Ishikawa (cell line): ENCODE results near the gene PLA2G4D.

Source experiments
- CEBPB ChIP-seq: IDR thresholded peaks from 2 replicates; pipeline ENCODE4 v1.6.1; 2012
- CREB1 ChIP-seq: IDR thresholded peaks from 2 replicates; pipeline ENCODE4 v1.6.1; 2012; ENCODE audit warnings: low read depth
- EGR1 ChIP-seq: IDR thresholded peaks from 2 replicates; pipeline ENCODE4 v1.6.1; 2012
- EP300 ChIP-seq: IDR thresholded peaks from 2 replicates; pipeline ENCODE4 v1.6.1; 2012; ENCODE audit warnings: borderline replicate concordance
- FOXM1 ChIP-seq: IDR thresholded peaks from 2 replicates; pipeline ENCODE4 v1.6.1; 2012; ENCODE audit warnings: low read depth, borderline replicate concordance
- NFIC ChIP-seq: IDR thresholded peaks from 2 replicates; pipeline ENCODE4 v1.6.1; 2012
- RAD21 ChIP-seq: IDR thresholded peaks from 2 replicates; pipeline ENCODE4 v1.6.1; 2012; ENCODE audit warnings: low read depth
- TAF1 ChIP-seq: IDR thresholded peaks from 2 replicates; pipeline ENCODE4 v1.6.1; 2012; ENCODE audit warnings: low read depth, mild to moderate bottlenecking
- TCF12 ChIP-seq: IDR thresholded peaks from 2 replicates; pipeline ENCODE4 v1.6.1; 2012; ENCODE audit warnings: low read depth
- TEAD4 ChIP-seq: IDR thresholded peaks from 2 replicates; pipeline ENCODE4 v1.6.1; 2012
- YY1 ChIP-seq: IDR thresholded peaks from 2 replicates; pipeline ENCODE4 v1.6.1; 2012; ENCODE audit warnings: low read depth
- ZBTB7A ChIP-seq: IDR thresholded peaks from 2 replicates; pipeline ENCODE4 v1.6.1; 2012; ENCODE audit warnings: low read depth
- TF ChIP-seq, protein P1 (sequence below): IDR thresholded peaks from 2 replicates; pipeline ENCODE4 v1.6.1; 2012; ENCODE audit warnings: low read depth, mild to moderate bottlenecking
- TF ChIP-seq, protein P2 (sequence below): IDR thresholded peaks from 2 replicates; pipeline ENCODE4 v1.6.1; 2012
- TF ChIP-seq, protein P3 (sequence below): IDR thresholded peaks from 2 replicates; pipeline ENCODE4 v1.6.1; 2012

The PLA2G4D gene

DNA sequence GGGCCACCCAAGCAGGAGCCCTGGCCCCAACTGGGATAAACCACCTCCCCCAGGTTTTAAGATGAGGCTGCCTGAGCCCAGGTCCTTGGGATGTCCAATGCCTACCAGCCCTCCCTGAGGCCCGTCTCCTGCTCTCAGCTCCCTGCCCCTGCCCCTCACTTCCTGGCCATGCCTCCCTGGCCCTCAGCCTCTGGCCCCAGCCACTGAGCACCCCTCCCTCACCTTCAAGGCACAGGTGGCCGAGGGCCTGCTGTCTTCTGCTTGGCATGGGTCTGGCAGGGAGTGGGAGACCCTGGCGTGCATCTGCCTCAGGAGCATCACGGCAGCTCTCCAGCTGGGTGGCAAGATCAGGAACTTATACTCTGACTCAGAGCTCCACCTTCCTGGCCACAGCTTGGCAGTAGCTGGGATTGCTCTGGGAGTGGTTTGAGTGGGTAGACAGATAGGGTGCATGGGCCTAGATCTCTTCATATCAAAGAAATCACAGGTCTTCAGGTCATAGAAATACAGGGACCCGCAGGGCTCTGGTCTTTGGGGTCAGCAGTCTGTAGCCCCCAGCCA is 73.6 kb downstream of the PLA2G4D start, which contains the start of gene PLA2G4E:
Gene PLA2G4E (minus strand): TSS at position 330 of the 561 bp plus-strand sequence. CDS start 12 bp downstream, at position 318.
- TF ChIP-seq EP300, result no peak
- no peak for TF ChIP-seq YY1
- TF ChIP-seq TAF1, result no peak
- TF ChIP-seq CREB1, result no peak
- no peak for TF ChIP-seq EGR1
- TF ChIP-seq TEAD4, result no peak
- TF ChIP-seq, protein P1, sequence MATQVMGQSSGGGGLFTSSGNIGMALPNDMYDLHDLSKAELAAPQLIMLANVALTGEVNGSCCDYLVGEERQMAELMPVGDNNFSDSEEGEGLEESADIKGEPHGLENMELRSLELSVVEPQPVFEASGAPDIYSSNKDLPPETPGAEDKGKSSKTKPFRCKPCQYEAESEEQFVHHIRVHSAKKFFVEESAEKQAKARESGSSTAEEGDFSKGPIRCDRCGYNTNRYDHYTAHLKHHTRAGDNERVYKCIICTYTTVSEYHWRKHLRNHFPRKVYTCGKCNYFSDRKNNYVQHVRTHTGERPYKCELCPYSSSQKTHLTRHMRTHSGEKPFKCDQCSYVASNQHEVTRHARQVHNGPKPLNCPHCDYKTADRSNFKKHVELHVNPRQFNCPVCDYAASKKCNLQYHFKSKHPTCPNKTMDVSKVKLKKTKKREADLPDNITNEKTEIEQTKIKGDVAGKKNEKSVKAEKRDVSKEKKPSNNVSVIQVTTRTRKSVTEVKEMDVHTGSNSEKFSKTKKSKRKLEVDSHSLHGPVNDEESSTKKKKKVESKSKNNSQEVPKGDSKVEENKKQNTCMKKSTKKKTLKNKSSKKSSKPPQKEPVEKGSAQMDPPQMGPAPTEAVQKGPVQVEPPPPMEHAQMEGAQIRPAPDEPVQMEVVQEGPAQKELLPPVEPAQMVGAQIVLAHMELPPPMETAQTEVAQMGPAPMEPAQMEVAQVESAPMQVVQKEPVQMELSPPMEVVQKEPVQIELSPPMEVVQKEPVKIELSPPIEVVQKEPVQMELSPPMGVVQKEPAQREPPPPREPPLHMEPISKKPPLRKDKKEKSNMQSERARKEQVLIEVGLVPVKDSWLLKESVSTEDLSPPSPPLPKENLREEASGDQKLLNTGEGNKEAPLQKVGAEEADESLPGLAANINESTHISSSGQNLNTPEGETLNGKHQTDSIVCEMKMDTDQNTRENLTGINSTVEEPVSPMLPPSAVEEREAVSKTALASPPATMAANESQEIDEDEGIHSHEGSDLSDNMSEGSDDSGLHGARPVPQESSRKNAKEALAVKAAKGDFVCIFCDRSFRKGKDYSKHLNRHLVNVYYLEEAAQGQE, result no peak
- TF ChIP-seq FOXM1, result no peak
- TF ChIP-seq, protein P2, sequence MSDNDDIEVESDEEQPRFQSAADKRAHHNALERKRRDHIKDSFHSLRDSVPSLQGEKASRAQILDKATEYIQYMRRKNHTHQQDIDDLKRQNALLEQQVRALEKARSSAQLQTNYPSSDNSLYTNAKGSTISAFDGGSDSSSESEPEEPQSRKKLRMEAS, result no peak
- no peak for TF ChIP-seq RAD21
- TF ChIP-seq CEBPB, result no peak
- TF ChIP-seq NFIC, result no peak
- TF ChIP-seq ZBTB7A, result no peak

DNA sequence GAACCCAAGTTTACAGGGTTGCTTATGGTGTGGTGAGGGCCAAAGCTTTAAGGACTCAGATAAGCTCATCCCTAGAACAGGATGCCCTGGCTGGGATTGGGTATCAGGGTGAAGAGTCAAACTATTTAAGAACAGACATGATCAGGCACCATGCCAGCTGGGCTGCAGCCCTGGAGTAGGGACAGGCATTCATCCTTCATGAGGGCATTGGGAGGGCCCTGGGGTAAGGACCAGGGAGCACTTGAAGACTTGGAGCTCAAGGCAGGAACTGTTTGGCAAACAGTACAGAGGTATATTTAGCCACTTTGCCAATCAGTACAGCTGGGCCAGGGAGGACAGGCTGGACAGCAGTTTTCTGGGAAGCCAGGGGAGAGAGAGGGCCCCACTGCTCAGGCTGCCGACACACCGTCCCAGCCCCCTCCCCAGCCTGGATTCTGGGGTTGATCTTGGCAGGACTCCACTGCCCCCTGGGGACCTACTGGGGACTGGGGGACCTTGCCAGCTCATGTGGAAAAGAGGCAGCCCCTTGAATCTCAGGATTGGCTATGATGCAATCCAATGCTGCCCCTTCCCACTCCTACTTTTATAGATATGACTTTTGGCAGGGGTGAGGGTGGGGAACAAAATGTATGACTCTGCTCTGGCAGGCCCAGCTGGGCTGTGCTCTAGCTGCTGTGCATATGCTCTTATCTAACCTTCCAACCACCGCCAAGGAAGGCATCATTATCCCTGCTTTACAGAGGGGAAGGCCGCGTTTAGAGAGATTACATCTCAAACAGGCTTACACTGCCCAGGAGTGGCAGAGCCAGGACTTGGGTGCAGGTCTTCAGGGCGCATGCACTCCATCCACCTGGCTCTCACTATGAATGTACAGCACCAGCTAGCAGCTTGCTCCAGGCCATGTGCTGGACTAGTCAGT is 75.8 kb downstream of the PLA2G4D start:
- TF ChIP-seq ZBTB7A (no peak), CREB1 (no peak), CEBPB (no peak), TEAD4 (no peak), TCF12 (no peak), TAF1 (no peak), RAD21 (no peak), EP300 (no peak), EGR1 (no peak), FOXM1 (no peak)
- TF ChIP-seq, protein P1, result no peak
- TF ChIP-seq, protein P3, sequence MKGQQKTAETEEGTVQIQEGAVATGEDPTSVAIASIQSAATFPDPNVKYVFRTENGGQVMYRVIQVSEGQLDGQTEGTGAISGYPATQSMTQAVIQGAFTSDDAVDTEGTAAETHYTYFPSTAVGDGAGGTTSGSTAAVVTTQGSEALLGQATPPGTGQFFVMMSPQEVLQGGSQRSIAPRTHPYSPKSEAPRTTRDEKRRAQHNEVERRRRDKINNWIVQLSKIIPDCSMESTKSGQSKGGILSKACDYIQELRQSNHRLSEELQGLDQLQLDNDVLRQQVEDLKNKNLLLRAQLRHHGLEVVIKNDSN, result no peak
